ENCODE measurements around the gene ASCC3.

ASCC3 gene

DNA sequence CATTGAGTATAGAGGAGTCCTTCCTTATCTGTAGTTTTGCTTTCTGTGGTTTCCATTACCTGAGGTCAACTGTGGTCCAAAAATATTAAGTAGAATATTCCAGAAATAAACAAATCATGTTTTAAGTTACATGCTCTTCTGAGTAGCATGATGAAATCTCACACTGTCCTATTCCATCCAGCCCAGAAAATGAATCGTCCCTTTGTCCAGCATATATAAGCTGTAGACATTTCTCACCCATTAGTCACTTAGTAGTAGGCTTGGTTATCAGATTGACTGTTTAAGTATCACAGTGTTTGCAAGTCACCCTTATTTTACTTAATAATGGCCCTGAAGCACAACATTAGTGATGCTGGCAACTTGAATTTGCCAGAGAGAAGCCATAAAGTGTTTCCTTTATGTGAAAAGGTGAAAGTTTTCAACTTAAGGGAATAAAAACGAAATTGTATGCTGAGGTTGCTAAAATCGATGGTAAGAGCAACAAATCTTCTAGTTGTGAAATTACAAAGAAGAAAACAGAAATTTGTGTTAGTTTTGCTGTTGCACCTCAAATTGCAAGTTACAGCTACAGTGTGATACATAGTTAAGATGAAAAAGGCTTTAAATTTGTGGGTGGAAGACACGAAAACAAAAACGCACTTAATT is 217.8 kb downstream of the ASCC3 start:
- H3K79me2 ChIP-seq (ENCODE audit: control insufficient read depth, low read length): no peaks in the 10 kb centered on the region
- H4K20me1 ChIP-seq (ENCODE audit: control insufficient read depth, insufficient read depth, low read depth, low read length): no peaks in the 10 kb centered on the region
- H3K27ac ChIP-seq (ENCODE audit: low read depth, low read length): no peak overlapping the region
- H3K27me3 ChIP-seq (ENCODE audit: control insufficient read depth, low read length): no peaks in the 10 kb centered on the region
- no peaks in the 10 kb centered on the region for H3K9me2 ChIP-seq (replicated peaks; ENCODE audit: control insufficient read depth, low read length)
- TF ChIP-seq, protein P1, sequence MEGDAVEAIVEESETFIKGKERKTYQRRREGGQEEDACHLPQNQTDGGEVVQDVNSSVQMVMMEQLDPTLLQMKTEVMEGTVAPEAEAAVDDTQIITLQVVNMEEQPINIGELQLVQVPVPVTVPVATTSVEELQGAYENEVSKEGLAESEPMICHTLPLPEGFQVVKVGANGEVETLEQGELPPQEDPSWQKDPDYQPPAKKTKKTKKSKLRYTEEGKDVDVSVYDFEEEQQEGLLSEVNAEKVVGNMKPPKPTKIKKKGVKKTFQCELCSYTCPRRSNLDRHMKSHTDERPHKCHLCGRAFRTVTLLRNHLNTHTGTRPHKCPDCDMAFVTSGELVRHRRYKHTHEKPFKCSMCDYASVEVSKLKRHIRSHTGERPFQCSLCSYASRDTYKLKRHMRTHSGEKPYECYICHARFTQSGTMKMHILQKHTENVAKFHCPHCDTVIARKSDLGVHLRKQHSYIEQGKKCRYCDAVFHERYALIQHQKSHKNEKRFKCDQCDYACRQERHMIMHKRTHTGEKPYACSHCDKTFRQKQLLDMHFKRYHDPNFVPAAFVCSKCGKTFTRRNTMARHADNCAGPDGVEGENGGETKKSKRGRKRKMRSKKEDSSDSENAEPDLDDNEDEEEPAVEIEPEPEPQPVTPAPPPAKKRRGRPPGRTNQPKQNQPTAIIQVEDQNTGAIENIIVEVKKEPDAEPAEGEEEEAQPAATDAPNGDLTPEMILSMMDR (IDR thresholded peaks at IDR 0.05; ENCODE audit: low read depth, low read length, poor library complexity, severe bottlenecking): no peak
- TF ChIP-seq EZH2phosphoT487 (IDR thresholded peaks at IDR 0.05; ENCODE audit: borderline replicate concordance, low read length): no peak
- no peaks in the 10 kb centered on the region for H3K36me3 ChIP-seq (ENCODE audit: control insufficient read depth, low read length)
- no peaks in the 10 kb centered on the region for H3K9me3 ChIP-seq (ENCODE audit: control insufficient read depth, insufficient read depth, low read length)
- no peak overlapping the region for H3K4me2 ChIP-seq (ENCODE audit: low read length)
- no peaks in the 10 kb centered on the region for H3K4me1 ChIP-seq (ENCODE audit: control insufficient read depth, low read length)
- H3F3A ChIP-seq (ENCODE audit: control insufficient read depth, insufficient read depth): peaks cover 2% of the 10 kb centered on the region; the same call in 1 of the 2 replicates
- H3K4me3 ChIP-seq (ENCODE audit: low read length): no peak overlapping the region

DNA sequence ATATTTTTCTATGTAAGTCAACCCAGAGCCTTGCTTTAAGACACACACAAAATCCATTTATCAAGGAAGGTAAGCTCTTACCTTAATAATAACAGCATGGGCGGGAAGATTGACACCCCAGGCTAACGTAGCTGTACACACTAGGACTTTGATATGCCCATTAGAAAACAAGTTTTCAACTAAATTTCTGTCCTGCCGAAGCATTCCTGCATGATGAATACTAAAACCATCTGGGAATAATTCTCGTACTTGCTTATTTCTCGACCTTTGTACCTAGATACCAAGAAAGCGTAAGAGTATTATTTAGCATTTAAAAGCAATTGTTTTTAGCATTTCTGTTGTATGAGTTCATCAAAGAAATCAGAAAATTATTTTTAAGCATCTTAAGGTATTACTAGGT is 218.9 kb downstream of the ASCC3 start:
- Histone ChIP-seq H4K20me1 (ENCODE audit: control insufficient read depth, insufficient read depth, low read depth, low read length) (no peaks in the 10 kb centered on the region), H3K4me1 (ENCODE audit: control insufficient read depth, low read length) (no peaks in the 10 kb centered on the region), H3K36me3 (ENCODE audit: control insufficient read depth, low read length) (no peaks in the 10 kb centered on the region), H3K79me2 (ENCODE audit: control insufficient read depth, low read length) (no peaks in the 10 kb centered on the region), H3K4me3 (ENCODE audit: low read length) (no peak overlapping the region), H3K27me3 (ENCODE audit: control insufficient read depth, low read length) (no peaks in the 10 kb centered on the region), H3K9me3 (ENCODE audit: control insufficient read depth, insufficient read depth, low read length) (no peaks in the 10 kb centered on the region), H3F3A (ENCODE audit: control insufficient read depth, insufficient read depth) (peaks cover 5% of the 10 kb centered on the region; the same call in 1 of the 2 replicates), H3K4me2 (ENCODE audit: low read length) (no peak overlapping the region), H3K9me2 (replicated peaks; ENCODE audit: control insufficient read depth, low read length) (no peaks in the 10 kb centered on the region), H3K27ac (ENCODE audit: low read depth, low read length) (no peak overlapping the region)
- TF ChIP-seq, protein P1 (IDR thresholded peaks at IDR 0.05; ENCODE audit: low read depth, low read length, poor library complexity, severe bottlenecking): no peak
- TF ChIP-seq EZH2phosphoT487 (IDR thresholded peaks at IDR 0.05; ENCODE audit: borderline replicate concordance, low read length): no peak

DNA sequence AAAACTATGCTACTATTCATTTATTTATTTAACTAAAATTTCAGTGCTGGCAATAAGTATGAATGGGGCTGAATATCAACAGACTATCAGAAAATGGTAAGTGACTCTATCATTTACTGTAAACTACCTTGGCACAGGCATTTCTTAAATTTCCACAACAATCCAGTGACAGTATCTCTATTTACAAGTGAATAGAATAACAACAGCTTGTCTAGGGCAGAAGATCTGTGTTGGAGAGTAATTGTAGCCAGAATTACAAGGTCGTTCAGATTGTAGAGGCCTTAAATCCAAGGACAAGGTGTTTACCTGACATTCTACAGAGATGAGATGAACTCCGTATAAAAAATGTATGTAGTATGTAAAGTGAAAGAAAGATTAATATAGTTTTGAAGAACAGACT is 222.6 kb downstream of the ASCC3 start:
- Histone ChIP-seq H3F3A (ENCODE audit: control insufficient read depth, insufficient read depth) (peaks cover 5% of the 10 kb centered on the region; the same call in 1 of the 2 replicates), H3K27me3 (ENCODE audit: control insufficient read depth, low read length) (no peaks in the 10 kb centered on the region), H3K9me2 (replicated peaks; ENCODE audit: control insufficient read depth, low read length) (no peaks in the 10 kb centered on the region), H3K36me3 (ENCODE audit: control insufficient read depth, low read length) (peaks cover 2% of the 10 kb centered on the region), H4K20me1 (ENCODE audit: control insufficient read depth, insufficient read depth, low read depth, low read length) (no peaks in the 10 kb centered on the region), H3K79me2 (ENCODE audit: control insufficient read depth, low read length) (no peaks in the 10 kb centered on the region), H3K27ac (ENCODE audit: low read depth, low read length) (no peak overlapping the region), H3K9me3 (ENCODE audit: control insufficient read depth, insufficient read depth, low read length) (no peaks in the 10 kb centered on the region), H3K4me3 (ENCODE audit: low read length) (no peak overlapping the region), H3K4me2 (ENCODE audit: low read length) (no peak overlapping the region), H3K4me1 (ENCODE audit: control insufficient read depth, low read length) (no peaks in the 10 kb centered on the region)
- TF ChIP-seq, protein P1 (IDR thresholded peaks at IDR 0.05; ENCODE audit: low read depth, low read length, poor library complexity, severe bottlenecking): no peak
- TF ChIP-seq EZH2phosphoT487 (IDR thresholded peaks at IDR 0.05; ENCODE audit: borderline replicate concordance, low read length): no peak

Measured in DOHH2 (cell line).